Measurements from ENCODE around the gene PLAGL1. TPM values are rescaled to one million over a fixed set of nuclear protein-coding genes. Genes with fewer than 3 reads are reported as not detected.
A peak's percentile ranks its signal among the peaks of the same experiment; 100 is the strongest.

PLAGL1 gene
- total and polyA plus RNA-seq, 4 experiments from 2014 or later: 0.89 to 4.7 (median 2.7) TPM

DNA sequence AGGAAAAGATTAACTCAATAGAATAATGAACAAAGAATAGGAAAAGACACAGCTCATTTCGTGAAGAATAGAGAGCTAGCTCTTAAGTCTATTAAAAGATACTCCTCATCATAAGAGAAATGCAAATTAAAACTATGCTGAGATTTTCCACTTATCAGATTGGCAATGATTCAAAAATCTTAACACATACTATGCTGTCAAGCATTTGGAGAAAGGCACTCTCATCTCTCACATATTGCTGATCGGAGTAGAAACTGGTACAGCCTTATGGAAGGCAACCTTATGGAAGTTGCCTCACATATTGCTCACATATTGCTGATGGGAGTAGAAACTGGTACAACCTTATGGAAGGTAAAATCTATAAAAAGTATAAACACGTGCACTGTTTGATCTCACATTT, 21.4 kb upstream of the PLAGL1 start:
- no peaks in the 10 kb centered on the region for H3K36me3 Mint-ChIP-seq
- no peaks in the 10 kb centered on the region for H3K4me1 ChIP-seq (ENCODE audit: insufficient read depth, low read length)
- H3K27me3 ChIP-seq (ENCODE audit: insufficient read depth, low read length): no peaks in the 10 kb centered on the region
- POLR2A ChIA-PET (ENCODE audit: partially characterized antibody): no interaction called here
- no peak overlapping the region for H3K27ac ChIP-seq (ENCODE audit: low read depth, low read length)
- CTCF ChIA-PET (ENCODE audit: partially characterized antibody): interaction anchor here (1.4 to 2.0 kb wide), 2 partner anchors 16 to 89 kb away, joined by 5 read pairs; no protein-coding TSS in a partner anchor
- no peak for DNase-seq
- no peak overlapping the region for H3K27ac Mint-ChIP-seq
- H3K9me3 ChIP-seq (ENCODE audit: control insufficient read depth in 1 of 2, low read length in 2 of 2): no peaks in the 10 kb centered on the region
- H3K27me3 Mint-ChIP-seq: no peaks in the 10 kb centered on the region
- H3K4me3 Mint-ChIP-seq: no peak overlapping the region
- no peaks in the 10 kb centered on the region for H3K4me1 Mint-ChIP-seq
- no peak overlapping the region for H3K4me3 ChIP-seq (ENCODE audit: low read length in 2 of 2)
- H3K9me3 Mint-ChIP-seq: peaks cover 0 to 2% (median 0%) of the 10 kb centered on the region in 8 donors
- no peaks in the 10 kb centered on the region for H3K36me3 ChIP-seq (ENCODE audit: insufficient read depth, low read length)
- intact Hi-C loops (cut with micrococcal nuclease): no loop called here

DNA sequence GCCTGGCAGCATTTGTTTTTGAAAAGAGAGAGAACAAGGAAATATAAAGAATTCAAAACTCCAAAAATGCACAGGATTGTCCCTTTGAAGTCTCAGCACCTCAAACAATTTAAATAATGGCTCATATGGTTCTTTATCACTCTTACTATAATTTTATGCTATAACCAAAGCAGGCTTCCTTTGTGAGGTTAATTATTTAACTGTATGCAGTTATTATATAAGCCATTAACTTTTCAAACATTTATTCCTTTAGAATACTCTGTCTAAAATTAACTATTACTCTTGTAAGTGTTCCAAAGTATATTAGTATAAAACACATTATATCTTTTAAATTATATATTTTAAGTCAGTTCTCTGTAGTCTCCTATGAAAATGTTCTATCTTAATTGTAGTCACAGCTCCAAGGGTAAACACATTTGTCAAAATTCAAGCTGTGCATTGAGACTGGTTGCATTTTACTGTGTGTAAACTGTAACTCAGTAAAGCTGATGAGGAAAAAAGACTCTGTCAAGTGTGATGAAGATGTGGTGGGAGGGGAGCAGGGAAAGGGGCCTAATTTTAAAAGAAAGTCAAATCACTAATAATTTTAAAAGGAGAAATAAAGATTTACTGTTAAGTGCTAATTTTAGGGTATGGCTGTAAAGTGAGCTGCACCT, 20.0 kb upstream of the PLAGL1 start:
- Mint-ChIP-seq H3K9me3 (no peaks in the 10 kb centered on the region), H3K4me1 (no peaks in the 10 kb centered on the region), H3K4me3 (no peak overlapping the region), H3K27me3 (no peaks in the 10 kb centered on the region), H3K36me3 (no peaks in the 10 kb centered on the region), H3K27ac (no peak overlapping the region)
- Histone ChIP-seq H3K36me3 (ENCODE audit: insufficient read depth, low read length) (no peaks in the 10 kb centered on the region), H3K27me3 (ENCODE audit: insufficient read depth, low read length) (no peaks in the 10 kb centered on the region), H3K9me3 (ENCODE audit: control insufficient read depth in 1 of 2, low read length in 2 of 2) (no peaks in the 10 kb centered on the region), H3K27ac (ENCODE audit: low read depth, low read length) (no peak overlapping the region), H3K4me3 (ENCODE audit: low read length in 2 of 2) (no peak overlapping the region), H3K4me1 (ENCODE audit: insufficient read depth, low read length) (no peaks in the 10 kb centered on the region)
- intact Hi-C loops (cut with micrococcal nuclease): no loop called here
- ChIA-PET POLR2A (ENCODE audit: partially characterized antibody) (no interaction called here), CTCF (ENCODE audit: partially characterized antibody) (interaction anchor here (1.4 kb wide), 1 partner anchor 14 kb away, joined by 5 read pairs; no protein-coding TSS in a partner anchor)
- DNase-seq: no peak

DNA sequence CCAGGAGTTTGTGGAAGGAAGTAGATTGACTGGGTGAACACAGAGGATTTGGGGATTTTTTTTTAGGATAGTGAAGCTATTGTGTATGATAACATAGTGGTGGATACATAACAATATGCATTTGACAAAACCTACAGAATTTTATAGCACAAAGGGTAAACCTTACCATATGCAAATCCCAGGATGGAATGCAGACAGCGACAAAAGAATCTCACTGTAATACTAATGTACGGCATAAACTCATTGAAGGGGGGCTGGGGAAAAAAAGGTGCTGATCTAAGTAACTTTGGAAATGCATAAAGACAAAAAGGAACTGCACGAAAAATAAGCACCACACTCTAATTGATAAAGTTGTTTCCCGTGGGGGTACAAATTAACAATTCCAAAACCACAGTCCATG, 15.2 kb upstream of the PLAGL1 start:
- no peak for DNase-seq
- Mint-ChIP-seq H3K27me3 (no peaks in the 10 kb centered on the region), H3K36me3 (no peaks in the 10 kb centered on the region), H3K27ac (no peak overlapping the region), H3K4me3 (no peak overlapping the region), H3K9me3 (peaks cover 0 to 2% (median 0%) of the 10 kb centered on the region in 8 donors), H3K4me1 (no peaks in the 10 kb centered on the region)
- ChIA-PET POLR2A (ENCODE audit: partially characterized antibody) (interaction anchor here (0.6 kb wide), 1 partner anchor 475 kb away, joined by 3 read pairs; no protein-coding TSS in a partner anchor), CTCF (ENCODE audit: partially characterized antibody) (interaction anchor here (2.0 to 3.1 kb wide), 2 partner anchors 10 to 81 kb away, joined by 7 to 13 read pairs; no protein-coding TSS in a partner anchor)
- H3K27ac ChIP-seq (ENCODE audit: low read depth, low read length): no peak overlapping the region
- no peaks in the 10 kb centered on the region for H3K9me3 ChIP-seq (ENCODE audit: control insufficient read depth in 1 of 2, low read length in 2 of 2)
- no peaks in the 10 kb centered on the region for H3K27me3 ChIP-seq (ENCODE audit: insufficient read depth, low read length)
- H3K4me3 ChIP-seq (ENCODE audit: low read length in 2 of 2): no peak overlapping the region
- intact Hi-C loops (cut with micrococcal nuclease): no loop called here
- no peaks in the 10 kb centered on the region for H3K4me1 ChIP-seq (ENCODE audit: insufficient read depth, low read length)
- H3K36me3 ChIP-seq (ENCODE audit: insufficient read depth, low read length): no peaks in the 10 kb centered on the region

DNA sequence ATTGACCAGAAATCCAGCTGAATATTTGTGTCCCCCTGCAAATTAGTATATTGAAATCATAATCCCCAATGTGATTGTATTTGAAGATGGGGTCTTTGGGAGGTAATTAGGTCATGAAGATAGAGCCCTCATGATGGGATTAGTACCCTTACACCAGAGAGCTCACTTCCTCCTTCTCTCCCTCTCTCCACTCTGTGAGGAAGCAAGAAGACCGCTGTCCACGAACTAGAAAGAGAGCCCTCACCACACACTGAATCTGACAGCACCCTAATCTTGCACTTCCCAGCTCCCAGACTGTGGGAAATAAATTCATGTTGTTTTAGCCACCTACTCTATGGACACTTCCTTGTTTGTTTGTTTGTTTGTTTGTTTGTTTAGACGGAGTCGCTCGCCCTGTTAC, 11.9 kb upstream of the PLAGL1 start:
- Mint-ChIP-seq H3K4me3 (no peak overlapping the region), H3K9me3 (peaks cover 0 to 2% (median 0%) of the 10 kb centered on the region in 8 donors), H3K4me1 (no peaks in the 10 kb centered on the region), H3K36me3 (no peaks in the 10 kb centered on the region), H3K27ac (no peak overlapping the region), H3K27me3 (no peaks in the 10 kb centered on the region)
- H3K27ac ChIP-seq (ENCODE audit: low read depth, low read length): no peak overlapping the region
- no peaks in the 10 kb centered on the region for H3K36me3 ChIP-seq (ENCODE audit: insufficient read depth, low read length)
- intact Hi-C loops (cut with micrococcal nuclease): loop anchor here (10.0 kb wide), 1 partner anchor 45 kb away; no protein-coding TSS in a partner anchor
- ChIA-PET POLR2A (ENCODE audit: partially characterized antibody) (no interaction called here), CTCF (ENCODE audit: partially characterized antibody) (interaction anchor here (1.3 kb wide), 1 partner anchor 80 kb away, joined by 4 read pairs; no protein-coding TSS in a partner anchor)
- H3K27me3 ChIP-seq (ENCODE audit: insufficient read depth, low read length): no peaks in the 10 kb centered on the region
- H3K9me3 ChIP-seq (ENCODE audit: control insufficient read depth in 1 of 2, low read length in 2 of 2): no peaks in the 10 kb centered on the region
- DNase-seq: no peak
- H3K4me3 ChIP-seq (ENCODE audit: low read length in 2 of 2): no peak overlapping the region
- H3K4me1 ChIP-seq (ENCODE audit: insufficient read depth, low read length): no peaks in the 10 kb centered on the region

DNA sequence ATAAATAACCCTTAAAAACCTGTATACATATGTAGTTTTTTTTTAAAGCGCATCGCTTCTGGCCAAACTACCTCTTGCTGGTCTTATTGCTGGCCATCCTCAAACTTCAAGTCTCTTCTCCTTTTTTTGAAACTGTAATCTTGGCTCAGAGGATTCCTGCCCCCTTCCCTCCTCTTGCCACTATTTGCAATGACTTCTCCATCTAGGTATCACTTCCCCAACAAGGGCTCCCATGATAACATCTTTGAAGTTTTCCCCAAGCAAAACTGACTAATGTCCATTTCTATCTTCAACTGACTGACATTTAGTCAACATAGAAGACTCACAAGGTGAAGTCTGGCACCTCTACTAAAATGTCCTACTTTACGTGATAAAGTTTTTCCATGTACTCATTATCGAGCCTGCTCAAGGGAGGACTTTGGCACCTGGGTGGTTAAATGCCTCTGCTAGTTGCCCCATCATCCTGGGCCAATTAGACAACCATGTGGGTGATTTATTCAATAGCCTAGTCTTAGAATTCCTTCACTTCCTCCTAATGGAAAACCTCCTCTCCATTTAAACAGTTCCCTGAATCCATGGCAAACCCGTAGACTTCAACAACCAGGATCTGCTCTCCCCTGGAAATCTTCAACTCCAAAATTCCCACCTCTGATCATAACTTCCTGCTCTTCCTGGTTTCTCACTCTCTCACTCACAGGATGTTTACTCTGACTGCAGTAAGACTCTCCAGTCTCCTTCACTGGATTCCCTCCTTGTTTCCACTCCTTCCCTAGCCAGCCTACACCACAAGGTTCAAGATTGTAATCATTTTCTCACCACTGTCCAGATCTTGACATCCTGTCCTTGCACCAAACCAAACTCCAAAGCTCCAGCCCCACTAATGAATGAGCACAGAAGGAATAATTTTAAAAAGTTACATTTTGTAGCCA, 9.4 kb upstream of the PLAGL1 start:
- Mint-ChIP-seq H3K4me3 (no peak overlapping the region), H3K4me1 (peaks cover 0 to 2% (median under 1%) of the 10 kb centered on the region in 4 donors)
- CTCF ChIA-PET (ENCODE audit: partially characterized antibody): interaction anchor here (1.1 kb wide), 1 partner anchor 442 kb away, joined by 3 read pairs; no protein-coding TSS in a partner anchor

DNA sequence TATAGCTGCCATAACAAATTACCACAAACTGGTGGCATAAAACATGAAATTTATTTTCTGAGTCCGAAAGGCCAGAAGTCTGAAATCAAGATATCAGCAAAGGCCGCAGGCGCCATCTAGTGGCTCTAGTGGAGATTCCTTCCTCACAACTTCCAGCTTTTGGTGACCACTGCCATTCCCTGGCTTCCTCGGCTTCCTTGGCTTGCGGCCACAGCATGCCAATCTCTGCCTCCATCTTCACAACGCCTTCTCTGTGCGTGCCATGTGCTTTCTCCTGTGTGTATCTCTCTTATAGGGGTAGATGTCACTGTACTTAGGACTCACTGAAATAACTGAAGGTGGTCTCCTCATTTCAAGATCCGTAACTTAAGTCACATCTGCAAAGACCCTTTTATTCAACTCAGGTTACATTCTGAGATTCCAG, 5.4 kb upstream of the PLAGL1 start:
- intact Hi-C loops (cut with micrococcal nuclease): loop anchor here (1.0 to 10.0 kb wide), 7 partner anchors 51 to 1446 kb away; no protein-coding TSS in a partner anchor
- Histone ChIP-seq H3K9me3 (ENCODE audit: control insufficient read depth in 1 of 2, low read length in 2 of 2) (no peaks in the 10 kb centered on the region), H3K27ac (ENCODE audit: low read depth, low read length) (no peak overlapping the region), H3K4me1 (ENCODE audit: insufficient read depth, low read length) (no peaks in the 10 kb centered on the region), H3K4me3 (ENCODE audit: low read length in 2 of 2) (no peak overlapping the region), H3K27me3 (ENCODE audit: insufficient read depth, low read length) (no peaks in the 10 kb centered on the region), H3K36me3 (ENCODE audit: insufficient read depth, low read length) (no peaks in the 10 kb centered on the region)
- ChIA-PET CTCF (ENCODE audit: partially characterized antibody) (interaction anchor here (0.9 to 5.7 kb wide), 29 partner anchors 9 to 1541 kb away, joined by 3 to 86 read pairs (median 6); partner anchors contain the start of genes FUCA2 and LTV1), POLR2A (ENCODE audit: partially characterized antibody) (interaction anchor here (1.6 kb wide), 1 partner anchor 438 kb away, joined by 5 read pairs; no protein-coding TSS in a partner anchor)
- H3K27ac Mint-ChIP-seq: no peak overlapping the region
- H3K27me3 Mint-ChIP-seq: peaks cover 1 to 4% of the 10 kb centered on the region in 2 donors
- no peaks in the 10 kb centered on the region for H3K9me3 Mint-ChIP-seq
- peak; percentile 50 to 61 (median 56) for DNase-seq
- no peak overlapping the region for H3K4me3 Mint-ChIP-seq
- H3K36me3 Mint-ChIP-seq: no peaks in the 10 kb centered on the region
- H3K4me1 Mint-ChIP-seq: peaks cover 0 to 2% (median under 1%) of the 10 kb centered on the region in 4 donors

More for the DNA sequence above, 9.4 kb upstream of the PLAGL1 start:
- no peak overlapping the region for H3K27ac Mint-ChIP-seq
- Histone ChIP-seq H3K27ac (ENCODE audit: low read depth, low read length) (no peak overlapping the region), H3K4me1 (ENCODE audit: insufficient read depth, low read length) (no peaks in the 10 kb centered on the region), H3K36me3 (ENCODE audit: insufficient read depth, low read length) (no peaks in the 10 kb centered on the region), H3K27me3 (ENCODE audit: insufficient read depth, low read length) (no peaks in the 10 kb centered on the region), H3K4me3 (ENCODE audit: low read length in 2 of 2) (no peak overlapping the region), H3K9me3 (ENCODE audit: control insufficient read depth in 1 of 2, low read length in 2 of 2) (no peaks in the 10 kb centered on the region)
- intact Hi-C loops (cut with micrococcal nuclease): loop anchor here (10.0 kb wide), 1 partner anchor 47 kb away; no protein-coding TSS in a partner anchor
- DNase-seq: no peak
- POLR2A ChIA-PET (ENCODE audit: partially characterized antibody): no interaction called here
- no peaks in the 10 kb centered on the region for H3K9me3 Mint-ChIP-seq
- H3K27me3 Mint-ChIP-seq: no peaks in the 10 kb centered on the region
- no peaks in the 10 kb centered on the region for H3K36me3 Mint-ChIP-seq

Data from CD4-positive, alpha-beta memory T cell (primary cell).